GM18870 (cell line): ENCODE data around the gene NAGLU.

ENCODE experiments used
- ATAC-seq: cut with Tn5 transposase; IDR thresholded peaks from one replicate; pipeline ENCODE4 v1.9.1; 2021; ENCODE audit warnings: moderate library complexity; ENCODE audit not compliant: unreplicated experiment

NAGLU gene

DNA sequence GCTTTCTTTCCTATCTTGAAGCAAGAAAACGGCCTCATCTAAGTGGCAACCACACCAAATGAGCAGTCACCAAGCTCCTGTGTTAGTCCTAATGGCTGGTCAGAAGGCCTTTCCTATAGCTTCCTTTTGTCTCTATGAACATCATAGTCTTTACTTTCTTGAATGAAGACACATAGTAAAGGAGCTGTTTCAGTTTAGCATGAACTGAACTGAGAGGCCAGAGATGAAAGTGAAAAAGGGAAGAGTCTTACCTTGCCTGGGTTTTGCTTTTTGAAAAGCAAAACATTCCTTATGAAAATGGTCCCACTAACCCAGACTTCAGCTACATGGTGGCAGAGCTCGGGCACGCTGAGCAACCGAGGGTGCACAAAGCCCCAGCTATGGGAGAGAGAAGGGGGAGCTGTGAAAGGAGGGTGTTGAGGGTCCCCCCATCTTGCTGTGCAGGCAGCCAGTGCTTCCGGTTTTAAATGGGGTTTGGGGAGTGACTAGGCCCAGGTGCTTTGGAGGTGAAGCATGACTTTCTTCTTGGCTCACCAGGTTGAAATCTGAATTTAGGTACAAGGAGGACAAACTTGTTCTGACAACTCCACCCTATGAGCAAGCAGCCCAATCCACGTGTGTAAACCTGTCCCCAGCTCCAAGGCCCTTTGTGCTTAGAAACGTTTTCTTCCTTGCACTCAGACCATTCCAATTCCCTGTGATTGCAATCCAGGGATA lies 50.6 kb downstream of the NAGLU start:
- ATAC-seq, result no peak

DNA sequence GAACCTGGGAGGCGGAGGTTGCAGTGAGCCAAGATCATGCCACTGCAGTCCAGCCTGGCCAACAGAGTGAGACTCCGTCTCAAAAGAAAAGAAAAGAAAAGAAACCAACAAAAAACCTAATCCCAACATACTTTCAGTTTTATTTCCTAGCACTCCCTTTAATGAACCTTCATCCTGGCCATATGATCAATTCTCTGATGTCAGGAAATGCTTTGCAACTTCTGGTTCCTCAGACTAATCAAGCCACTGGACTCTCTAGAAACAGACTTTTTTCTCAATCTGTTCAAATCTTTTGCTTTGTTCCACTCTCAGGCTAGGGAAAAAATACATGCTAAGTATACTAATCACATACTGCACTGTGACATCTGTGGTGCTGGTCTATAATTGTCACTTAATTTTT lies 54.8 kb downstream of the NAGLU start:
- no peak for ATAC-seq

DNA sequence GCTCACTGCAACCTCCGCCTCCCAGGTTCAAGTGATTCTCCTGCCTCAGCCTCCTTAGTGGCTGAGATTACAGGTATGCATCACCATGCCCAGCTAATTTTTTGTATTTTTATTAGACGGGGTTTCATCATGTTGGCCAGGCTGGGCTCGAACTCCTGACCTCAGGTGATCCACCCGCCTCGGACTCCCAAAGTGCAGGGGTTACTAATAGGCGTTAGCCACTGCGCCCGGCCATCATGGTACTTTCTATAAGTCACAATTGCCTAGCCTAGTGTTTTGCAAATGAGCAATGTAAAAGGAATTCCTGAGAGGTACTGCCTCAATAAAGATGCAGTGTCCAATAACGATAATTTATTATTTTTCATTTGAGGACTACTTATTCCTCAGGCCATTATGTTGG lies 55.4 kb downstream of the NAGLU start:
- no peak for ATAC-seq
